HCT116 (cell line): ENCODE results near the gene PPM1F. TPM values are rescaled to one million over a fixed set of nuclear protein-coding genes. Genes with fewer than 3 reads are reported as not detected.

Experiments
- ATAC-seq: fragments of 200-7000 bp; cut with Tn5 transposase; 2 replicates; pipeline ENCODE4 v1.9.1; 2020; ENCODE audit warnings: mild to moderate bottlenecking, moderate library complexity
- BruUV-seq: library from RNA; stranded (reverse); fragments of 400-500 nt; replicated peaks from 2 replicates; lab custom pipeline; 2021; lab: Mats Ljungman, UMichigan
- CTCF ChIA-PET: fragments of 300-600 bp; sonication (Branson Sonifier 250); formaldehyde crosslinking; loops from one replicate; lab custom pipeline; 2021; ENCODE audit warnings: antibody characterized with exemption; lab: Charles Lee
- POLR2A ChIA-PET: fragments of 300-600, 350-600 bp; sonication (Branson Sonifier 250); formaldehyde crosslinking; loops from one replicate; lab custom pipeline; 2021; ENCODE audit warnings: antibody characterized with exemption; lab: Charles Lee
- RAD21 ChIA-PET, 2 experiments: fragments of 300-600 bp; sonication (Branson Sonifier 250); formaldehyde crosslinking; loops; one replicate each; lab custom pipeline; 2023; ENCODE audit warnings: low total read pairs in 2 of 2; ENCODE audit not compliant: uncharacterized antibody in 2 of 2, unreplicated experiment in 2 of 2, low non-redundant PET in 1 of 2; lab: Charles Lee
- DNase-seq: peaks from one replicate; pipeline ENCODE4 v3.0.0-alpha.2; 2010; ENCODE audit warnings: low read depth, low spot score
- H2AFZ ChIP-seq: fragments of 200-600 bp; shearing (Covaris generic), sonication (generic); 2 replicates; pipeline ENCODE4 v1.6.1; 2017; ENCODE audit warnings: low read depth, mixed run types, mixed read lengths, antibody characterized with exemption, low read length; ENCODE audit not compliant: poor library complexity, severe bottlenecking
- H3K27ac ChIP-seq: 2 replicates; pipeline ENCODE4 v1.5.1; 2012; ENCODE audit warnings: low read depth, low read length
- H3K27me3 ChIP-seq: fragments of 200-600 bp; sonication (generic); 2 replicates; pipeline ENCODE4 v1.6.1; 2016; ENCODE audit warnings: mixed run types, low read length, mixed read lengths; ENCODE audit not compliant: insufficient read depth
- H3K36me3 ChIP-seq, 2 experiments: fragments of 200-500 bp in 1 of 2; fragments of 200-600 bp in 1 of 2; sonication (Bioruptor generic) in 1 of 2; sonication (generic) in 1 of 2; 2 replicates each; pipeline versions ENCODE4 v1.5.1 to v1.6.1; 2014 to 2016; ENCODE audit warnings: low read length in 2 of 2, inconsistent platforms in 1 of 2, mixed read lengths in 1 of 2, mixed run types in 1 of 2; ENCODE audit not compliant: insufficient read depth in 2 of 2, control insufficient read depth in 1 of 2
- H3K4me1 ChIP-seq, 2 experiments: fragments of 200-600 bp in 1 of 2; sonication (generic) in 1 of 2; 2 replicates each; pipeline versions ENCODE4 v1.5.1 to v1.6.1; 2012 to 2017; ENCODE audit warnings: low read length in 2 of 2, inconsistent platforms in 1 of 2, mild to moderate bottlenecking in 1 of 2, mixed read lengths in 1 of 2, mixed run types in 1 of 2, moderate library complexity in 1 of 2; ENCODE audit not compliant: insufficient read depth in 2 of 2, control insufficient read depth in 1 of 2
- H3K4me2 ChIP-seq: fragments of 200-600 bp; sonication (generic); 2 replicates; pipeline ENCODE4 v1.6.1; 2017; ENCODE audit warnings: mixed run types, low read length, mixed read lengths
- H3K4me3 ChIP-seq, 2 experiments: fragments of 200-600 bp in 1 of 2; sonication (generic) in 1 of 2; replicated peaks in 1 of 2; 2 replicates each; pipeline ENCODE4 v1.5.1; 2011 to 2016; ENCODE audit warnings: low read length in 2 of 2, control low read depth in 1 of 2, low read depth in 1 of 2, mild to moderate bottlenecking in 1 of 2, mixed read lengths in 1 of 2, mixed run types in 1 of 2
- H3K79me2 ChIP-seq: fragments of 200-600 bp; sonication (generic); 2 replicates; pipeline ENCODE4 v1.6.1; 2017; ENCODE audit warnings: mild to moderate bottlenecking, mixed run types, low read length, moderate library complexity, mixed read lengths; ENCODE audit not compliant: insufficient read depth
- H3K9ac ChIP-seq: fragments of 200-600 bp; sonication (generic); 2 replicates; pipeline ENCODE4 v1.6.1; 2016; ENCODE audit warnings: low read length, mixed read lengths
- H3K9me2 ChIP-seq: fragments of 200-600 bp; sonication (generic), shearing (Covaris generic); 2 replicates; pipeline ENCODE4 v1.6.1; 2017; ENCODE audit warnings: mixed run types, mild to moderate bottlenecking, moderate library complexity; ENCODE audit not compliant: insufficient read depth
- H3K9me3 ChIP-seq, 2 experiments: fragments of 200-500 bp in 1 of 2; fragments of 200-600 bp in 1 of 2; sonication (Bioruptor generic) in 1 of 2; sonication (generic) in 1 of 2; 2 replicates each; pipeline ENCODE4 v1.6.1; 2014 to 2017; ENCODE audit warnings: low read length in 2 of 2, mixed read lengths in 2 of 2, inconsistent platforms in 1 of 2, low read depth in 1 of 2, mild to moderate bottlenecking in 1 of 2, mixed run types in 1 of 2, moderate library complexity in 1 of 2; ENCODE audit not compliant: control insufficient read depth in 1 of 2, insufficient read depth in 1 of 2
- H4K20me1 ChIP-seq: fragments of 200-600 bp; sonication (generic), shearing (Covaris generic); 2 replicates; pipeline ENCODE4 v1.6.1; 2017; ENCODE audit warnings: mixed run types, mild to moderate bottlenecking, moderate library complexity; ENCODE audit not compliant: insufficient read depth
- CBX3 ChIP-seq: IDR thresholded peaks from 2 replicates; pipeline ENCODE4 v1.6.1; 2012; ENCODE audit warnings: low read depth
- CEBPB ChIP-seq: IDR thresholded peaks from 2 replicates; pipeline ENCODE4 v1.6.1; 2012; ENCODE audit warnings: low read depth
- EGR1 ChIP-seq: IDR thresholded peaks from 2 replicates; pipeline ENCODE4 v1.6.1; 2012; ENCODE audit warnings: low read depth
- ELF1 ChIP-seq: IDR thresholded peaks from 2 replicates; pipeline ENCODE4 v1.6.1; 2012; ENCODE audit warnings: low read depth, borderline replicate concordance
- EZH2 ChIP-seq: fragments of 200-600 bp; sonication (generic); IDR thresholded peaks from 2 replicates; pipeline ENCODE4 v1.6.1; 2017; ENCODE audit warnings: antibody characterized with exemption, mixed run types
- EZH2phosphoT487 ChIP-seq: fragments of 200-600 bp; IDR thresholded peaks from 2 replicates; pipeline ENCODE4 v1.6.1; 2018; ENCODE audit warnings: antibody characterized with exemption, borderline replicate concordance
- FOSL1 ChIP-seq: IDR thresholded peaks from 2 replicates; pipeline ENCODE4 v1.6.1; 2012; ENCODE audit warnings: low read depth
- POLR2A ChIP-seq: IDR thresholded peaks from 2 replicates; pipeline ENCODE4 v1.7.0; 2011; ENCODE audit warnings: borderline replicate concordance; ENCODE audit not compliant: insufficient read depth, insufficient read length; ENCODE audit errors: extremely low read depth
- POLR2AphosphoS5 ChIP-seq: IDR thresholded peaks from 2 replicates; pipeline ENCODE4 v1.6.1; 2011; ENCODE audit warnings: mild to moderate bottlenecking, low read depth, low read length, moderate library complexity
- RAD21 ChIP-seq: IDR thresholded peaks from 2 replicates; pipeline ENCODE4 v1.6.1; 2012; ENCODE audit warnings: low read depth, mild to moderate bottlenecking
- SP1 ChIP-seq: IDR thresholded peaks from 2 replicates; pipeline ENCODE4 v1.6.1; 2012; ENCODE audit warnings: low read depth
- SRF ChIP-seq: IDR thresholded peaks from 2 replicates; pipeline ENCODE4 v1.6.1; 2012; ENCODE audit warnings: low read depth
- TCF7L2 ChIP-seq: IDR thresholded peaks from 2 replicates; pipeline ENCODE4 v1.7.0; 2011; ENCODE audit warnings: borderline replicate concordance, inconsistent platforms; ENCODE audit not compliant: insufficient read depth, insufficient read length; ENCODE audit errors: extremely low read depth
- YY1 ChIP-seq: IDR thresholded peaks from 2 replicates; pipeline ENCODE4 v1.6.1; 2011; ENCODE audit warnings: low read length, low read depth, moderate library complexity, mild to moderate bottlenecking; ENCODE audit not compliant: insufficient replicate concordance; ENCODE audit errors: extremely low read depth
- ZFX ChIP-seq: fragments of 450-650 bp; IDR thresholded peaks from 2 replicates; pipeline ENCODE4 v1.6.1; 2017
- ZNF274 ChIP-seq: fragments of 200-500 bp; sonication (Bioruptor generic); IDR thresholded peaks from 2 replicates; pipeline ENCODE4 v1.6.1; 2014; ENCODE audit warnings: mild to moderate bottlenecking, low read depth, low read length, inconsistent platforms
- intact Hi-C: fragments of 100-400 bp; cut with micrococcal nuclease; formaldehyde crosslinking; loops from 2 replicates; pipeline ENCODE4 v1.10.0; 2022
- total RNA-seq: library from RNA; stranded (reverse); gene quantifications from one replicate; pipeline ENCODE4 v1.2.1, GENCODE V29; 2021; ENCODE audit not compliant: unreplicated experiment
- TF ChIP-seq, protein P1 (sequence below): IDR thresholded peaks from 2 replicates; pipeline ENCODE4 v1.6.1; 2012; ENCODE audit warnings: low read depth
- TF ChIP-seq, protein P2 (sequence below): IDR thresholded peaks from 2 replicates; pipeline ENCODE4 v1.6.1; 2012
- TF ChIP-seq, protein P3 (sequence below): IDR thresholded peaks from 2 replicates; pipeline ENCODE4 v1.6.1; 2012

The PPM1F gene
- total RNA-seq, 1 experiment from 2014 or later, result 27.3 TPM

DNA sequence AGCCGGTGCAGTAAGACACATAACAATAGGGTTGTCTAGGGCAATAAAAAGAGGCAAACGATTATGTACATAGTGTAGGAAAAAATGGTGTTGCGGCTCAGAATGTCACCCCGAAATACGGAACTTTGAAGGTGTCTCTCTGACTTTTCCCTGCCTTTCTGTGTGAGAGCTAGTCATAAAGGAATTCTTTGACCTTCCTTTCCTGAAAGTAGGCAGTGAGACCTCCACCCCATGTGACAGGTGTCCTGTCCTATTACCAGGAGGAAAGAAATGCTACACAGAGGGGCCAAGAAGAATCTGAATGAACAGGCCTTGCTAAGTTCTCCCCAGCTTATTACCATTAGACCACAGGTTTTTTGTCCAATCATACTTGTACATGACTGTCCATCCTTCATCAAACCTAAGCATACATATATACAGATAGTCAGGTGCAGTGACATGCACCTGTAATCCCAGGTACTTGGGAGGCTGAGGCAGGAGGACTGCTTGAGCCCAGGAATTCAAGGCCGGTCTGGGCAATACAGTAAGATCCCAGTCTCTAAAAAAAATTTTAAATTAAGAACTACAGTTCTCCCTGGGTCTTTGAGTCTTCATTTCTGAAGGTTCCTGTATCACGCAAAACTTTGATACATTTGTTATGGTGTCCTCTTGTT is 46.1 kb upstream of the PPM1F start:
- ATAC-seq, result no peak
- no peaks in the 10 kb centered on the region for H3K9me2 ChIP-seq
- H3K4me1 ChIP-seq, result no peaks in the 10 kb centered on the region
- H3K79me2 ChIP-seq, result no peaks in the 10 kb centered on the region
- no peak overlapping the region for H3K4me2 ChIP-seq
- no peak overlapping the region for H3K9ac ChIP-seq
- H3K27ac ChIP-seq, result no peak overlapping the region
- ChIA-PET CTCF (no interaction called here), RAD21 (no interaction called here), POLR2A (no interaction called here)
- no peaks in the 10 kb centered on the region for H4K20me1 ChIP-seq
- H3K36me3 ChIP-seq, result no peaks in the 10 kb centered on the region
- H2AFZ ChIP-seq, result no peak overlapping the region
- intact Hi-C loops, result no loop called here
- TF ChIP-seq TCF7L2, result no peak
- no peak for TF ChIP-seq ZFX
- no peak for TF ChIP-seq RAD21
- H3K4me3 ChIP-seq, result no peak overlapping the region
- peaks cover 20% of the 10 kb centered on the region; the same call in 1 of the 2 replicates for H3K27me3 ChIP-seq
- H3K9me3 ChIP-seq, result no peaks in the 10 kb centered on the region
- BruUV-seq, result no TSS peak
- DNase-seq, result no peak

DNA sequence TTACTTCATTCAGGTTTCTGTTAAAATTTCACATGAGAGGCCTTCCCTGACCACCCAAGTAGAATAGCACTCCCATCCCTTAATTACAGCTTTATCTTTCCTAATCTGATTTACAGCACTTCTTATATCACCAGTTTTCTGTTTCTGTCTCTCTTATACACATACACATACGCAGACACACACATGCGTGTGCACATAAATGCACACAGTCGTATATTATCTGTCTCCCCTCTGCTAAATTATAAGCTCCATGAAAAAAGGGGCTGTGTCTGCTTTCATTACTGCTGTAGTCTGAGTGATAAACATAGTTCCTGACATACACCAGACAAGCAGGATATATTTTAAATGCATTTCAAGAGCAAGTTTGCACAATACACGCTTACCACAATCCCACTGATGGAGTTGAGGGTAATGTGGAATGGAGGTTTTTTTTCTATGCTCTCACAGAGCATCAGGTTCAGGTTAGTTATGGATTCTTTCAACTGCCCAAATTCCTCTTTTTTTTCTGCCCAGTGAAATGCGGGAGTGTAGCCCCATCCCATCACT is 43.6 kb upstream of the PPM1F start:
- BruUV-seq, result no TSS peak
- Histone ChIP-seq H2AFZ (no peak overlapping the region), H3K9me2 (no peaks in the 10 kb centered on the region), H3K79me2 (no peaks in the 10 kb centered on the region), H3K27me3 (peaks cover 9% of the 10 kb centered on the region; the same call in 1 of the 2 replicates), H3K27ac (no peak overlapping the region), H3K4me3 (no peak overlapping the region), H4K20me1 (no peaks in the 10 kb centered on the region), H3K36me3 (no peaks in the 10 kb centered on the region), H3K9ac (no peak overlapping the region), H3K9me3 (no peaks in the 10 kb centered on the region), H3K4me2 (no peak overlapping the region), H3K4me1 (no peaks in the 10 kb centered on the region)
- TF ChIP-seq, protein P1, sequence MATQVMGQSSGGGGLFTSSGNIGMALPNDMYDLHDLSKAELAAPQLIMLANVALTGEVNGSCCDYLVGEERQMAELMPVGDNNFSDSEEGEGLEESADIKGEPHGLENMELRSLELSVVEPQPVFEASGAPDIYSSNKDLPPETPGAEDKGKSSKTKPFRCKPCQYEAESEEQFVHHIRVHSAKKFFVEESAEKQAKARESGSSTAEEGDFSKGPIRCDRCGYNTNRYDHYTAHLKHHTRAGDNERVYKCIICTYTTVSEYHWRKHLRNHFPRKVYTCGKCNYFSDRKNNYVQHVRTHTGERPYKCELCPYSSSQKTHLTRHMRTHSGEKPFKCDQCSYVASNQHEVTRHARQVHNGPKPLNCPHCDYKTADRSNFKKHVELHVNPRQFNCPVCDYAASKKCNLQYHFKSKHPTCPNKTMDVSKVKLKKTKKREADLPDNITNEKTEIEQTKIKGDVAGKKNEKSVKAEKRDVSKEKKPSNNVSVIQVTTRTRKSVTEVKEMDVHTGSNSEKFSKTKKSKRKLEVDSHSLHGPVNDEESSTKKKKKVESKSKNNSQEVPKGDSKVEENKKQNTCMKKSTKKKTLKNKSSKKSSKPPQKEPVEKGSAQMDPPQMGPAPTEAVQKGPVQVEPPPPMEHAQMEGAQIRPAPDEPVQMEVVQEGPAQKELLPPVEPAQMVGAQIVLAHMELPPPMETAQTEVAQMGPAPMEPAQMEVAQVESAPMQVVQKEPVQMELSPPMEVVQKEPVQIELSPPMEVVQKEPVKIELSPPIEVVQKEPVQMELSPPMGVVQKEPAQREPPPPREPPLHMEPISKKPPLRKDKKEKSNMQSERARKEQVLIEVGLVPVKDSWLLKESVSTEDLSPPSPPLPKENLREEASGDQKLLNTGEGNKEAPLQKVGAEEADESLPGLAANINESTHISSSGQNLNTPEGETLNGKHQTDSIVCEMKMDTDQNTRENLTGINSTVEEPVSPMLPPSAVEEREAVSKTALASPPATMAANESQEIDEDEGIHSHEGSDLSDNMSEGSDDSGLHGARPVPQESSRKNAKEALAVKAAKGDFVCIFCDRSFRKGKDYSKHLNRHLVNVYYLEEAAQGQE, result no peak
- TF ChIP-seq, protein P2, sequence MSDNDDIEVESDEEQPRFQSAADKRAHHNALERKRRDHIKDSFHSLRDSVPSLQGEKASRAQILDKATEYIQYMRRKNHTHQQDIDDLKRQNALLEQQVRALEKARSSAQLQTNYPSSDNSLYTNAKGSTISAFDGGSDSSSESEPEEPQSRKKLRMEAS, result no peak
- TF ChIP-seq EZH2phosphoT487 (no peak), EZH2 (no peak), ZFX (no peak), YY1 (no peak), CEBPB (no peak), ELF1 (no peak), SRF (no peak), POLR2AphosphoS5 (no peak), POLR2A (no peak), EGR1 (no peak), ZNF274 (no peak), SP1 (no peak), FOSL1 (no peak), CBX3 (no peak)
- TF ChIP-seq, protein P3, sequence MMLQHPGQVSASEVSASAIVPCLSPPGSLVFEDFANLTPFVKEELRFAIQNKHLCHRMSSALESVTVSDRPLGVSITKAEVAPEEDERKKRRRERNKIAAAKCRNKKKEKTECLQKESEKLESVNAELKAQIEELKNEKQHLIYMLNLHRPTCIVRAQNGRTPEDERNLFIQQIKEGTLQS, result no peak
- ATAC-seq (no peak), DNase-seq (no peak)
- POLR2A ChIA-PET, result no interaction called here
- intact Hi-C loops, result no loop called here
- RAD21 ChIA-PET, result no interaction called here
- CTCF ChIA-PET, result interaction anchor here (0.9 kb wide), 1 partner anchor 12 kb away, joined by 3 read pairs; no protein-coding TSS in a partner anchor
